ENCODE results near the gene INO80C.

INO80C gene

GRCh38 chr18:35508030-35508429, 10.3 kb upstream of the INO80C start:
- no peak for DNase-seq (ENCODE audit: extremely low read depth, low read depth)
- TF ChIP-seq, protein P1, sequence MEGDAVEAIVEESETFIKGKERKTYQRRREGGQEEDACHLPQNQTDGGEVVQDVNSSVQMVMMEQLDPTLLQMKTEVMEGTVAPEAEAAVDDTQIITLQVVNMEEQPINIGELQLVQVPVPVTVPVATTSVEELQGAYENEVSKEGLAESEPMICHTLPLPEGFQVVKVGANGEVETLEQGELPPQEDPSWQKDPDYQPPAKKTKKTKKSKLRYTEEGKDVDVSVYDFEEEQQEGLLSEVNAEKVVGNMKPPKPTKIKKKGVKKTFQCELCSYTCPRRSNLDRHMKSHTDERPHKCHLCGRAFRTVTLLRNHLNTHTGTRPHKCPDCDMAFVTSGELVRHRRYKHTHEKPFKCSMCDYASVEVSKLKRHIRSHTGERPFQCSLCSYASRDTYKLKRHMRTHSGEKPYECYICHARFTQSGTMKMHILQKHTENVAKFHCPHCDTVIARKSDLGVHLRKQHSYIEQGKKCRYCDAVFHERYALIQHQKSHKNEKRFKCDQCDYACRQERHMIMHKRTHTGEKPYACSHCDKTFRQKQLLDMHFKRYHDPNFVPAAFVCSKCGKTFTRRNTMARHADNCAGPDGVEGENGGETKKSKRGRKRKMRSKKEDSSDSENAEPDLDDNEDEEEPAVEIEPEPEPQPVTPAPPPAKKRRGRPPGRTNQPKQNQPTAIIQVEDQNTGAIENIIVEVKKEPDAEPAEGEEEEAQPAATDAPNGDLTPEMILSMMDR (IDR thresholded peaks at IDR 0.05; ENCODE audit: low read depth, low read length, missing control alignments) = no peak
- H3K4me3 ChIP-seq (replicated peaks; ENCODE audit: low read depth, low read length) = no peak overlapping the region

DNA sequence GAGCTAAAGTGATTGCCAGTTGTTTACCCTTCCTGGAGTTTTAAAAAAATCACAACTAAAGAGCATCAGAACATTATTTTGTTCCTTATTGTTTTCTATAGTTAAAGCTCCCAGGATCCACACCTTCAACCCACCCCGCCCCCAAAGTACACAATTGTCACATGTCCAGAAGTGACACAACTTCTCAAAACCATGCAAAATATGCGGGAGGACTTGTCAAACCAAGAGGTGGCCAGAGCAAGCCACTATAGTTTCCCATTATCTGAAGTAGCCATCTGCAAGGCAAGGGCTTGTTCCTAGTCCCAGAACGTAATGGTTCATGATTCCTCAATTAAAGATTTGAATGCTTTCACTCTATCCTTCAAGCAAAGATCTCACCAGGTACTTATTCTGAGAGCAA, 9.9 kb upstream of the INO80C start:
- no peak overlapping the region for H3K4me3 ChIP-seq (replicated peaks; ENCODE audit: low read depth, low read length)
- TF ChIP-seq, protein P1 (IDR thresholded peaks at IDR 0.05; ENCODE audit: low read depth, low read length, missing control alignments) = no peak
- DNase-seq (ENCODE audit: extremely low read depth, low read depth) = no peak

DNA sequence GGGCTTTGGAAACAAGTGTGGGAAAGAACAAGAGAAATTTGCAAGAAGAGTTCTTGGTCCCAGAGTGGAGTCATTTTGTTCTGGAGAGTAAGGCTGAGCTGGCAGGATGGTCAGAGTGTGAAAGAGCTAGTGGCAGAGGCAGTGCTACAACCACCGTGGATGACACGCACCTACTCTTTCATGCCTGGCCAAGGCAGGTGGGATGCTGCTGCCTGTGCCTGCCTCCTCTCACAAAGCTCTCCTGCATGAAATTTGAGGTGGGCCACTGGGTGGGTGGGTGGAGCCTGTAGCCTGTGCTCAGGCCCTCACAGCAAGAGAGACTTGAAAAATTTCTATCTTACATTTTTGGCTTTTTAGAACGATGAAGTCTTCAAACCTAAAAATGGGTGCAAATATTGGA, 9.4 kb upstream of the INO80C start:
- TF ChIP-seq, protein P1 (IDR thresholded peaks at IDR 0.05; ENCODE audit: low read depth, low read length, missing control alignments) = no peak
- no peak overlapping the region for H3K4me3 ChIP-seq (replicated peaks; ENCODE audit: low read depth, low read length)
- DNase-seq (ENCODE audit: extremely low read depth, low read depth) = no peak

DNA sequence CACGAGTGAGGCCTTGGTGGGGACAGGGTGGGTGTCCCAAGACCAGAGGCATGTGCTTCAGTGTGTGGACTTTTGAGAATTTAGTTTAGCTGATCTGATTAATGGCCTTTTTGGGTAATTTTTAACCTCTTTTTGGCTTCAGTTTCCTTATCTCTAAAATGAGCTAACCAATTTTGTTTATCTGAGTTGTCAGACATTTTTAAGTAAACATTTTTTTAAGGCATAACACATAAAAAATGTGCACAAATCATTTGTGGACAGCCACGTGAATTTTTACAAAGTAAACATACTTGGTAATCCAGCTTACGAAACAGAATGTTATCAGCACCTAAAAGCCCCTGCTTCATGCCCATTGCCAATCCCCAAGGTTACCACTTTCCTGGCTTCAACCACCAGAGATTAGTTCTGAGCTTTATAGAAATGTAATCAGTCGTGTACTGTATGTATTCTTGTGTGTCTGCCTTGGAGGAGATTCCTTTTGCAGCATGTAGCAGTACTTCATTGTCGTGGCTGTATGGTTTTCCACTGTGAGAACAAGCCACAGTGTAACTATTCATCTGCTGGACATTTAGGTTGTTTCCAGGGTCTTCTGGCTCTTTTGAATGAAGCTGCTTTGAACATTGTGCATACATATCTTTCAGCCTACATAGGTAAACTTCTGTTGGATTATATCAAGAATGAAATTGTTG, 8.4 kb upstream of the INO80C start:
- H3K4me3 ChIP-seq (replicated peaks; ENCODE audit: low read depth, low read length) = no peak overlapping the region
- TF ChIP-seq, protein P1 (IDR thresholded peaks at IDR 0.05; ENCODE audit: low read depth, low read length, missing control alignments) = no peak
- DNase-seq (ENCODE audit: extremely low read depth, low read depth) = no peak

DNA sequence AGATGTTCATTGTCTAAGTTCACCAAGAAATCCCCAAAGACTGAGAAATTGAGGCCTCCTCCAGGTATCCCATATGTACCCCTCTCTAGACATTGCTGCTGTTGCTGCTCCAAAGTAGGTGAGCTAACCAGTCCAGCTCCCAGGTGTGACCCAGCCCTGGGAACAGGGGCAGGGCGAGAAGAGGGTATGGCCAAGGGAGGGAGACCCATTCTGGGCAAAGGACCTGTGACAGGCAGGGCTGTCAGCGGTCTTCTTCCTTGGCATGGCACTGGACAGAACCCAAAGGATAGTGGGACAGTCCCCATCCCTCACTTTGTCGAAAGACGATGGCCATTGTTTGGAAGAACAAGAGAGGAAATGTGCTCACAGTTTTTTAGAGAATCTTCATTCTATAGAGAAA, 7.2 kb upstream of the INO80C start:
- TF ChIP-seq, protein P1 (IDR thresholded peaks at IDR 0.05; ENCODE audit: low read depth, low read length, missing control alignments) = no peak
- H3K4me3 ChIP-seq (replicated peaks; ENCODE audit: low read depth, low read length) = no peak overlapping the region
- DNase-seq (ENCODE audit: extremely low read depth, low read depth) = no peak

GRCh38 chr18:35502052-35502451, 4.3 kb upstream of the INO80C start:
- H3K4me3 ChIP-seq (replicated peaks; ENCODE audit: low read depth, low read length) = no peak overlapping the region
- TF ChIP-seq, protein P1 (IDR thresholded peaks at IDR 0.05; ENCODE audit: low read depth, low read length, missing control alignments) = no peak
- DNase-seq (ENCODE audit: extremely low read depth, low read depth) = no peak

GRCh38 chr18:35501369-35501768, 3.6 kb upstream of the INO80C start:
- no peak overlapping the region for H3K4me3 ChIP-seq (replicated peaks; ENCODE audit: low read depth, low read length)
- no peak for DNase-seq (ENCODE audit: extremely low read depth, low read depth)
- TF ChIP-seq, protein P1 (IDR thresholded peaks at IDR 0.05; ENCODE audit: low read depth, low read length, missing control alignments) = no peak
